D721Med (cell line): ENCODE data around the gene PSMA7.

ENCODE experiments used
- DNase-seq: peaks from one replicate; pipeline ENCODE4 v3.0.0; 2011; ENCODE audit warnings: low spot score; ENCODE audit not compliant: insufficient read length
- FAIRE-seq: peaks from 2 replicates; lab custom pipeline; 2011; peaks lifted over from hg19 to GRCh38; lab: Jason Lieb, UNC
- CTCF ChIP-seq: IDR thresholded peaks from 2 replicates; pipeline ENCODE4 v1.5.1; 2012; ENCODE audit warnings: mild to moderate bottlenecking, control low read depth; ENCODE audit not compliant: insufficient read depth; ENCODE audit errors: missing control alignments

The PSMA7 gene

GRCh38 chr20:62147528-62147927, 4.3 kb upstream of the PSMA7 start:
- no peak for FAIRE-seq
- no peak for TF ChIP-seq CTCF
- DNase-seq = no peak

DNA sequence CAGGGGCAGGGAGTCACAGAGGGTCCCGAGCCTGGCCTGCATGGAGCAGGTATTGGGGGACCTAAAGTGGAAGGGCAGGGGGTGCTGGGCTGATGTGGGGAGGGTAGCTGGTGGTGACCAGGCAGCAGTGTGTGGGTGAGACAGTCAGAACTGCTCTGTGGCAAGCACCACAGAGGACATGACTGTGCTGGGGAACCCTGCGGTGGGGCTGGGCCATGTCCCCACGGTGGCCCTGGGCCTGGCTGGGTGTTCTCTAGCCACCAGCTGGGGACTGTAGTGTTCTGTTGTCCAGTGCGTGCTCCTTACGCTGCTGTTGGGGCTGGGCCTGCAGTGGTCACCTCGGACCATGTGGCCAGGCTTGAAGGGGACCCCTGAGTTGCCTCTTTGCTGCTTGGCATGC, 3.9 kb upstream of the PSMA7 start:
- no peak for FAIRE-seq
- TF ChIP-seq CTCF = no peak

GRCh38 chr20:62146019-62146755, 3.0 kb upstream of the PSMA7 start:
- no peak for DNase-seq
- TF ChIP-seq CTCF = no peak
- FAIRE-seq = no peak

More for the DNA sequence above, 3.9 kb upstream of the PSMA7 start:
- DNase-seq = no peak

DNA sequence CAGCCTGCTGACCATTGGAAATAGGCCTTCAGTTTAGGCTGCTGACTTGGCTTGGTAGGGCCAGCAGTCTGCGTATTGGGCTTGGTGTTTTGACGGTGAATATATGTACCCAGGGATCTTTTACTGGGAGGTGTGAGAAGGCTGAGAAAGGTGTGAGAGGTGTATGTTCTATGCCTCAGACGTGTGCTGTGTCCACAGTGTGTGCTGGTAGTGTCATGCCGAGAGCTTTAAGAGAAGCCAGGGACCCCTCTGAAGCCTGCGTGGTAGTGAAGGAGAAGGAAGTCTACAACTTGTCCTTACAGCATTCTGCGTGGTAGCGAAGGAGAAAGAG, 2.5 kb upstream of the PSMA7 start:
- DNase-seq = no peak
- TF ChIP-seq CTCF = no peak
- no peak for FAIRE-seq

- no peak for TF ChIP-seq CTCF
- DNase-seq (peak; percentile 51), FAIRE-seq (no peak)
Measured at GRCh38 chr20:62143957-62144825, 997 bp upstream of the PSMA7 start.

GRCh38 chr20:62142252-62143080, 728 bp downstream of the PSMA7 start:
- TF ChIP-seq CTCF = no peak
- FAIRE-seq (no peak), DNase-seq (no peak)
